ENCODE data around the gene FGF3.

The FGF3 gene

GRCh38 chr11:69841859-69842698, 22.9 kb upstream of the FGF3 start:
- Histone ChIP-seq H3K27me3 (ENCODE audit: control insufficient read depth, insufficient read depth, low read length) (peaks cover 9% of the 10 kb centered on the region), H3K9ac (ENCODE audit: low read depth, low read length) (no peak overlapping the region), H3K9me3 (ENCODE audit: control insufficient read depth, insufficient read depth, low read length) (no peaks in the 10 kb centered on the region), H3K36me3 (ENCODE audit: control insufficient read depth, insufficient read depth, low read length) (no peaks in the 10 kb centered on the region), H3K4me3 (ENCODE audit: low read depth, low read length) (no peak overlapping the region), H3K4me1 (ENCODE audit: control insufficient read depth, insufficient read depth, low read length) (no peaks in the 10 kb centered on the region)

GRCh38 chr11:69841170-69841858, 22.1 kb upstream of the FGF3 start:
- Histone ChIP-seq H3K4me1 (ENCODE audit: control insufficient read depth, insufficient read depth, low read length) (no peaks in the 10 kb centered on the region), H3K27me3 (ENCODE audit: control insufficient read depth, insufficient read depth, low read length) (peaks cover 9% of the 10 kb centered on the region), H3K36me3 (ENCODE audit: control insufficient read depth, insufficient read depth, low read length) (no peaks in the 10 kb centered on the region), H3K9ac (ENCODE audit: low read depth, low read length) (no peak overlapping the region), H3K4me3 (ENCODE audit: low read depth, low read length) (no peak overlapping the region), H3K9me3 (ENCODE audit: control insufficient read depth, insufficient read depth, low read length) (no peaks in the 10 kb centered on the region)

GRCh38 chr11:69840371-69841169, 21.4 kb upstream of the FGF3 start:
- Histone ChIP-seq H3K9me3 (ENCODE audit: control insufficient read depth, insufficient read depth, low read length) (no peaks in the 10 kb centered on the region), H3K9ac (ENCODE audit: low read depth, low read length) (no peak overlapping the region), H3K4me1 (ENCODE audit: control insufficient read depth, insufficient read depth, low read length) (no peaks in the 10 kb centered on the region), H3K36me3 (ENCODE audit: control insufficient read depth, insufficient read depth, low read length) (no peaks in the 10 kb centered on the region), H3K4me3 (ENCODE audit: low read depth, low read length) (no peak overlapping the region), H3K27me3 (ENCODE audit: control insufficient read depth, insufficient read depth, low read length) (peaks cover 9% of the 10 kb centered on the region)

- H3K27me3 ChIP-seq (ENCODE audit: control insufficient read depth, insufficient read depth, low read length) = peaks cover 7% of the 10 kb centered on the region
- H3K4me3 ChIP-seq (ENCODE audit: low read depth, low read length) = no peak overlapping the region
- H3K9me3 ChIP-seq (ENCODE audit: control insufficient read depth, insufficient read depth, low read length) = no peaks in the 10 kb centered on the region
- no peaks in the 10 kb centered on the region for H3K36me3 ChIP-seq (ENCODE audit: control insufficient read depth, insufficient read depth, low read length)
- no peak overlapping the region for H3K9ac ChIP-seq (ENCODE audit: low read depth, low read length)
- H3K4me1 ChIP-seq (ENCODE audit: control insufficient read depth, insufficient read depth, low read length) = no peaks in the 10 kb centered on the region
These were observed 20.3 kb upstream of the FGF3 start for GRCh38 chr11:69839516-69839915.

GRCh38 chr11:69837791-69838190, 18.6 kb upstream of the FGF3 start:
- H3K4me3 ChIP-seq (ENCODE audit: low read depth, low read length) = no peak overlapping the region
- H3K9ac ChIP-seq (ENCODE audit: low read depth, low read length) = no peak overlapping the region
- H3K4me1 ChIP-seq (ENCODE audit: control insufficient read depth, insufficient read depth, low read length) = no peaks in the 10 kb centered on the region
- no peaks in the 10 kb centered on the region for H3K27me3 ChIP-seq (ENCODE audit: control insufficient read depth, insufficient read depth, low read length)
- H3K36me3 ChIP-seq (ENCODE audit: control insufficient read depth, insufficient read depth, low read length) = no peaks in the 10 kb centered on the region
- H3K9me3 ChIP-seq (ENCODE audit: control insufficient read depth, insufficient read depth, low read length) = no peaks in the 10 kb centered on the region

GRCh38 chr11:69836401-69836800, 17.2 kb upstream of the FGF3 start:
- no peaks in the 10 kb centered on the region for H3K27me3 ChIP-seq (ENCODE audit: control insufficient read depth, insufficient read depth, low read length)
- H3K4me3 ChIP-seq (ENCODE audit: low read depth, low read length) = no peak overlapping the region
- no peaks in the 10 kb centered on the region for H3K9me3 ChIP-seq (ENCODE audit: control insufficient read depth, insufficient read depth, low read length)
- no peaks in the 10 kb centered on the region for H3K36me3 ChIP-seq (ENCODE audit: control insufficient read depth, insufficient read depth, low read length)
- H3K4me1 ChIP-seq (ENCODE audit: control insufficient read depth, insufficient read depth, low read length) = no peaks in the 10 kb centered on the region
- no peak overlapping the region for H3K9ac ChIP-seq (ENCODE audit: low read depth, low read length)

GRCh38 chr11:69834811-69835800, 15.9 kb upstream of the FGF3 start:
- Histone ChIP-seq H3K4me1 (ENCODE audit: control insufficient read depth, insufficient read depth, low read length) (no peaks in the 10 kb centered on the region), H3K27me3 (ENCODE audit: control insufficient read depth, insufficient read depth, low read length) (no peaks in the 10 kb centered on the region), H3K36me3 (ENCODE audit: control insufficient read depth, insufficient read depth, low read length) (no peaks in the 10 kb centered on the region), H3K9me3 (ENCODE audit: control insufficient read depth, insufficient read depth, low read length) (no peaks in the 10 kb centered on the region), H3K4me3 (ENCODE audit: low read depth, low read length) (no peak overlapping the region), H3K9ac (ENCODE audit: low read depth, low read length) (no peak overlapping the region)

GRCh38 chr11:69834251-69834650, 15.0 kb upstream of the FGF3 start:
- Histone ChIP-seq H3K36me3 (ENCODE audit: control insufficient read depth, insufficient read depth, low read length) (no peaks in the 10 kb centered on the region), H3K4me3 (ENCODE audit: low read depth, low read length) (no peak overlapping the region), H3K9ac (ENCODE audit: low read depth, low read length) (no peak overlapping the region), H3K9me3 (ENCODE audit: control insufficient read depth, insufficient read depth, low read length) (no peaks in the 10 kb centered on the region), H3K4me1 (ENCODE audit: control insufficient read depth, insufficient read depth, low read length) (no peaks in the 10 kb centered on the region), H3K27me3 (ENCODE audit: control insufficient read depth, insufficient read depth, low read length) (no peaks in the 10 kb centered on the region)

GRCh38 chr11:69832561-69833413, 13.6 kb upstream of the FGF3 start:
- no peak overlapping the region for H3K9ac ChIP-seq (ENCODE audit: low read depth, low read length)
- no peaks in the 10 kb centered on the region for H3K27me3 ChIP-seq (ENCODE audit: control insufficient read depth, insufficient read depth, low read length)
- H3K4me1 ChIP-seq (ENCODE audit: control insufficient read depth, insufficient read depth, low read length) = no peaks in the 10 kb centered on the region
- no peaks in the 10 kb centered on the region for H3K9me3 ChIP-seq (ENCODE audit: control insufficient read depth, insufficient read depth, low read length)
- H3K36me3 ChIP-seq (ENCODE audit: control insufficient read depth, insufficient read depth, low read length) = no peaks in the 10 kb centered on the region
- no peak overlapping the region for H3K4me3 ChIP-seq (ENCODE audit: low read depth, low read length)

- Histone ChIP-seq H3K9me3 (ENCODE audit: control insufficient read depth, insufficient read depth, low read length) (no peaks in the 10 kb centered on the region), H3K36me3 (ENCODE audit: control insufficient read depth, insufficient read depth, low read length) (no peaks in the 10 kb centered on the region), H3K4me3 (ENCODE audit: low read depth, low read length) (no peak overlapping the region), H3K9ac (ENCODE audit: low read depth, low read length) (no peak overlapping the region), H3K4me1 (ENCODE audit: control insufficient read depth, insufficient read depth, low read length) (no peaks in the 10 kb centered on the region), H3K27me3 (ENCODE audit: control insufficient read depth, insufficient read depth, low read length) (no peaks in the 10 kb centered on the region)
These were observed 12.8 kb upstream of the FGF3 start for GRCh38 chr11:69831985-69832384.
